ENCODE data around the gene PPM1H.

PPM1H gene

DNA sequence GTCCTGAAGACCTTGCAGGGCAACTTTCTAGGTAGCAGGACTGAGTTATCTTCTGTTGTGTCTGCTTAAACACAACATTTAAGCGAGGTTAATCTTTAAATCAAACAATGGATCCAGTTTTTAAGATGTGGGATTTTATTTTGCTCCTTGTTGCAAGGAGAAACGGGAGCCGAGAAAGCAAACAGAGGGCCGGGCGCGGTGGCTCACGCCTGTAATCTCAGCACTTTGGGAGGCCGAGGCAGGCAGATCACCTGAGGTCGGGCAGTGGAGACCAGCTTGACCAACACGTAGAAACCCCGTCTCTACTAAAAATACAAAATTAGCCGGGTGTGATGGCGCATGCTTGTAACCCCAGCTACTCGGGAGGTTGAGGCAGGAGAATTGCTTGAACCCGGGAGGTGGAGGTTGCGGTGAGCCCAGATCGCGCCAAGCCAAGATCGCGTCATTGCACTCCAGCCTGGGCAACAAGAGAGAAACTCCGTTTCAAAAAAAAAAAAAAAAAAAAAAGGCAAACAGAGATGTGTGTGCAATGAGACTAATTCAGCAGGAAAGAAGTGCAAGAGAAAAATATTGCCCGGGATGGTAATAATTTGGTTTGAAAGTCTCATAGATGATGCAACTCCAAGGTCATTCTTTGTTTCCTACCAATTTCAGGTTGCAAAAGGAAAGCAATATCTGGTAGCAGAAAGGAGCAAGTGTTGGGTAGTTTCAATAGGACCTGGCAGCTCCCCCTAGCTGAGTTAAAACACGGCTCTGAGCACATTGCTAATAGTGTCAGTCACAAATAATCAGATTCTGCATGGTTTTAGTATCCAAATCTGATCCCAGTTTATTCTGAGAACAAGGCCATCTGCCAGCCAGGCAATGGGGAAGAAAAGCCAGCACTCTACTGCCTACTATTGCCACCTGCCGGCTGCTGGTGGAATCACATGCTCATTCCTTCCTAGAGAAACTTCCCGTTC lies 141.4 kb downstream of the PPM1H start:
- H3K79me2 ChIP-seq (ENCODE audit: low read length): no peaks in the 10 kb centered on the region
- no peak overlapping the region for H3K4me3 ChIP-seq (ENCODE audit: low read length)
- no peak for TF ChIP-seq EZH2phosphoT487 (IDR thresholded peaks at IDR 0.05; ENCODE audit: low read depth)
- TF ChIP-seq, protein P1, sequence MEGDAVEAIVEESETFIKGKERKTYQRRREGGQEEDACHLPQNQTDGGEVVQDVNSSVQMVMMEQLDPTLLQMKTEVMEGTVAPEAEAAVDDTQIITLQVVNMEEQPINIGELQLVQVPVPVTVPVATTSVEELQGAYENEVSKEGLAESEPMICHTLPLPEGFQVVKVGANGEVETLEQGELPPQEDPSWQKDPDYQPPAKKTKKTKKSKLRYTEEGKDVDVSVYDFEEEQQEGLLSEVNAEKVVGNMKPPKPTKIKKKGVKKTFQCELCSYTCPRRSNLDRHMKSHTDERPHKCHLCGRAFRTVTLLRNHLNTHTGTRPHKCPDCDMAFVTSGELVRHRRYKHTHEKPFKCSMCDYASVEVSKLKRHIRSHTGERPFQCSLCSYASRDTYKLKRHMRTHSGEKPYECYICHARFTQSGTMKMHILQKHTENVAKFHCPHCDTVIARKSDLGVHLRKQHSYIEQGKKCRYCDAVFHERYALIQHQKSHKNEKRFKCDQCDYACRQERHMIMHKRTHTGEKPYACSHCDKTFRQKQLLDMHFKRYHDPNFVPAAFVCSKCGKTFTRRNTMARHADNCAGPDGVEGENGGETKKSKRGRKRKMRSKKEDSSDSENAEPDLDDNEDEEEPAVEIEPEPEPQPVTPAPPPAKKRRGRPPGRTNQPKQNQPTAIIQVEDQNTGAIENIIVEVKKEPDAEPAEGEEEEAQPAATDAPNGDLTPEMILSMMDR (IDR thresholded peaks at IDR 0.05; ENCODE audit: low read depth, low read length): peak; percentile 93
- H3K9ac ChIP-seq (ENCODE audit: low read length): no peak overlapping the region
- H4K20me1 ChIP-seq (ENCODE audit: insufficient read depth, low read length): no peaks in the 10 kb centered on the region
- H3K27me3 ChIP-seq (ENCODE audit: low read depth, low read length): no peaks in the 10 kb centered on the region
- no peaks in the 10 kb centered on the region for H3K36me3 ChIP-seq (replicated peaks; ENCODE audit: low read depth, low read length)
- peak overlapping the region; percentile 45 for H3K4me2 ChIP-seq (ENCODE audit: low read length)
- H3K27ac ChIP-seq (ENCODE audit: low read length): no peak overlapping the region
- peaks cover 8% of the 10 kb centered on the region for H3K4me1 ChIP-seq (ENCODE audit: low read length)
- no peak overlapping the region for H2AFZ ChIP-seq (ENCODE audit: low read depth, low read length)
- no peaks in the 10 kb centered on the region for H3K9me3 ChIP-seq (ENCODE audit: insufficient read depth, low read length)

- H3K4me3 ChIP-seq (ENCODE audit: low read length): no peak overlapping the region
- no peaks in the 10 kb centered on the region for H3K79me2 ChIP-seq (ENCODE audit: low read length)
- H4K20me1 ChIP-seq (ENCODE audit: insufficient read depth, low read length): no peaks in the 10 kb centered on the region
- TF ChIP-seq, protein P1 (IDR thresholded peaks at IDR 0.05; ENCODE audit: low read depth, low read length): no peak
- no peak for TF ChIP-seq EZH2phosphoT487 (IDR thresholded peaks at IDR 0.05; ENCODE audit: low read depth)
- H3K4me1 ChIP-seq (ENCODE audit: low read length): peaks cover 8% of the 10 kb centered on the region
- no peaks in the 10 kb centered on the region for H3K36me3 ChIP-seq (replicated peaks; ENCODE audit: low read depth, low read length)
- no peak overlapping the region for H2AFZ ChIP-seq (ENCODE audit: low read depth, low read length)
- H3K4me2 ChIP-seq (ENCODE audit: low read length): no peak overlapping the region
- no peak overlapping the region for H3K9ac ChIP-seq (ENCODE audit: low read length)
- no peaks in the 10 kb centered on the region for H3K27me3 ChIP-seq (ENCODE audit: low read depth, low read length)
- H3K9me3 ChIP-seq (ENCODE audit: insufficient read depth, low read length): no peaks in the 10 kb centered on the region
- H3K27ac ChIP-seq (ENCODE audit: low read length): no peak overlapping the region
These were observed 142.6 kb downstream of the PPM1H start for GRCh38 chr12:62792236-62792870.

DNA sequence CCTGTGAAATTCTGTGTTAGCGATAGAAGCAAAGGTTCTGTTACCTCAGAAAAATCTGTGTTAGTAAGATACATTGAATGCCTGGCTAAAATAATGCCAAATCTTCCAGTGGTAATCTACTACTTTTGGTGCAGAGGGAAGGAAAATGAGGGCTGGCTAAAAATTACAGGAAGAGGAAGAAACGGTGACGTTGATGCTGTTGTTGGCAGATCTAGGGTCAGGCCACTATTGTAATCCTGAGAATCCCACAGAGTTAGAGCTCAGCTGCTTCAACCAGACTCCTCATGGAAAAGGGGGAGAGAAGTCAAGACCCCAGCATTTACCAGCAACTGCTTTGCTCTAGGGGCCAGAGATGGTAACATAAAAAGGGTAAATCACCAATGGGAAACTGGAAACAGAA lies 145.1 kb downstream of the PPM1H start:
- Histone ChIP-seq H3K9me3 (ENCODE audit: insufficient read depth, low read length) (no peaks in the 10 kb centered on the region), H3K27me3 (ENCODE audit: low read depth, low read length) (no peaks in the 10 kb centered on the region), H3K79me2 (ENCODE audit: low read length) (no peaks in the 10 kb centered on the region), H3K9ac (ENCODE audit: low read length) (no peak overlapping the region), H3K4me1 (ENCODE audit: low read length) (peaks cover 8% of the 10 kb centered on the region), H4K20me1 (ENCODE audit: insufficient read depth, low read length) (no peaks in the 10 kb centered on the region), H3K27ac (ENCODE audit: low read length) (no peak overlapping the region), H3K4me2 (ENCODE audit: low read length) (no peak overlapping the region), H2AFZ (ENCODE audit: low read depth, low read length) (no peak overlapping the region), H3K4me3 (ENCODE audit: low read length) (no peak overlapping the region), H3K36me3 (replicated peaks; ENCODE audit: low read depth, low read length) (no peaks in the 10 kb centered on the region)
- TF ChIP-seq, protein P1 (IDR thresholded peaks at IDR 0.05; ENCODE audit: low read depth, low read length): no peak
- TF ChIP-seq EZH2phosphoT487 (IDR thresholded peaks at IDR 0.05; ENCODE audit: low read depth): no peak

DNA sequence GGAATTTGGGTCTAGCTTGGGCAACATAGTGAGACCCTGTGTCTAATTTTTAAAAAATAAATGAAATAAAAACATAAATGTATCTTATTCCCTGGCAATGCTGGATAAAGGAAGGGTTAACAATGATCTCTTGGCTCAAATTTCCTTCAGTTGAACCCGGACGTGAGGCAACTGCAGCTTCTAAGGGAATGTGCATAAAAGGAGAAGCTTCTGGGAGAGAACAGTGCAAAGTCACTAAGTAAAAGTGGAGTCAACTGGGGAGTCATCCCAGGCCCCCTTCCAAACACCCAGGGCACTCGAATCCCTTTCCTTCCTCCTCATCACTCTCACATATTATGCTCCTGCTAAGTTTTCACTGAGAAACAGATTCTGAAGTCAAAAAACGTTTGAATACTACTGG lies 147.3 kb downstream of the PPM1H start:
- no peak for TF ChIP-seq EZH2phosphoT487 (IDR thresholded peaks at IDR 0.05; ENCODE audit: low read depth)
- no peaks in the 10 kb centered on the region for H3K27me3 ChIP-seq (ENCODE audit: low read depth, low read length)
- H3K4me1 ChIP-seq (ENCODE audit: low read length): peaks cover 4% of the 10 kb centered on the region; the same call in 1 of the 2 replicates
- H3K4me3 ChIP-seq (ENCODE audit: low read length): no peak overlapping the region
- H3K79me2 ChIP-seq (ENCODE audit: low read length): no peaks in the 10 kb centered on the region
- H2AFZ ChIP-seq (ENCODE audit: low read depth, low read length): no peak overlapping the region
- no peak overlapping the region for H3K9ac ChIP-seq (ENCODE audit: low read length)
- no peak overlapping the region for H3K27ac ChIP-seq (ENCODE audit: low read length)
- H3K36me3 ChIP-seq (replicated peaks; ENCODE audit: low read depth, low read length): no peaks in the 10 kb centered on the region
- H3K9me3 ChIP-seq (ENCODE audit: insufficient read depth, low read length): no peaks in the 10 kb centered on the region
- no peak overlapping the region for H3K4me2 ChIP-seq (ENCODE audit: low read length)
- H4K20me1 ChIP-seq (ENCODE audit: insufficient read depth, low read length): no peaks in the 10 kb centered on the region

All from OCI-LY3 (cell line).